H1 (cell line): ENCODE measurements around the gene TBC1D20. TPM values are rescaled to one million over a fixed set of nuclear protein-coding genes. Genes with fewer than 3 reads are reported as not detected.

Experiments
- CHD7 ChIP-seq: fragments of 300-600 bp; sonication (generic); IDR thresholded peaks from 2 replicates; pipeline ENCODE4 v1.7.1; 2012; ENCODE audit warnings: low read length, moderate library complexity, mild to moderate bottlenecking, inconsistent platforms; ENCODE audit not compliant: insufficient replicate concordance
- RXRA ChIP-seq: IDR thresholded peaks from 2 replicates; pipeline ENCODE4 v1.6.1; 2011; ENCODE audit warnings: low read depth, mild to moderate bottlenecking, low read length, moderate library complexity; ENCODE audit not compliant: insufficient read depth
- SIRT6 ChIP-seq: IDR thresholded peaks from one replicate; pipeline ENCODE4 v1.7.1; 2012; ENCODE audit warnings: low read length, inconsistent platforms
- TBP ChIP-seq: IDR thresholded peaks from 2 replicates; pipeline ENCODE4 v1.6.1; 2011; ENCODE audit warnings: low read depth, low read length, improper control_type of control experiment
- ZNF274 ChIP-seq: IDR thresholded peaks from 2 replicates; pipeline ENCODE4 v1.7.0; 2012; ENCODE audit warnings: low read length, borderline replicate concordance; ENCODE audit errors: extremely low read depth
- polyA plus RNA-seq, 7 experiments: library from polyadenylated mRNA; depleted of rRNA in 3 of 7; stranded (reverse) in 5 of 7; unstranded in 2 of 7; fragments of >200 nt in 5 of 7; fragments of 200-250 nt in 2 of 7; gene quantifications; 1 replicate in 5 of 7; 2 replicates in 1 of 7; 4 replicates in 1 of 7; pipeline versions ENCODE4 v1.2.1 to v1.2.3, GENCODE V29; 2011 to 2013; ENCODE audit warnings: missing spikeins in 2 of 7, mixed read lengths in 2 of 7
- total RNA-seq: library from RNA; stranded (reverse); fragmentation: NEBNext Ultra II Directional; extraction: Animal tissue kit (Norgen Biotek cat#: 25700); gene quantifications from 2 replicates; pipeline ENCODE4 v1.2.1, GENCODE V29; 2021

Gene TBC1D20
- total and polyA plus RNA-seq, 2 of the 8 experiments (the other 6 are each of a cell fraction or from before 2014, with no cell fraction given), result 14.5 to 17.1 TPM

- TF ChIP-seq CHD7, result no peak
- TF ChIP-seq RXRA, result no peak
- no peak for TF ChIP-seq TBP
- TF ChIP-seq SIRT6, result no peak
- TF ChIP-seq ZNF274, result no peak
Observed at GRCh38 chr20:427849-428657, 34.3 kb downstream of the TBC1D20 start (continued).
